Vagina (tissue), 2 donors: ENCODE results near the gene SPAG6. TPM values are rescaled to one million over a fixed set of nuclear protein-coding genes. Genes with fewer than 3 reads are reported as not detected.

ENCODE experiments used
- DNase-seq, 2 donors: peaks; one replicate each; pipeline ENCODE4 v3.0.0-alpha.2; 2017; ENCODE audit errors: extremely low spot score in 2 of 2
- H3K27ac ChIP-seq: fragments of 200-600 bp; sonication (generic); one replicate; pipeline ENCODE4 v1.5.1; 2019
- H3K27me3 ChIP-seq: fragments of 200-600 bp; sonication (generic); one replicate; pipeline ENCODE4 v1.5.1; 2019
- H3K36me3 ChIP-seq, 2 donors: fragments of 200-600 bp; sonication (generic); one replicate each; pipeline ENCODE4 v1.5.1; 2017 to 2019
- H3K4me1 ChIP-seq: fragments of 200-600 bp; sonication (generic); one replicate; pipeline ENCODE4 v1.5.1; 2019
- H3K4me3 ChIP-seq, 2 donors: fragments of 200-600 bp; sonication (generic); 1 replicate in 1 of 2; 2 replicates in 1 of 2; pipeline ENCODE4 v1.5.1; 2016 to 2019
- H3K9me3 ChIP-seq: fragments of 200-600 bp; sonication (generic); one replicate; pipeline ENCODE4 v1.5.1; 2019
- POLR2A ChIP-seq, 2 donors: fragments of 450-650 bp; IDR thresholded peaks; one replicate each; pipeline ENCODE4 v1.6.1; 2017; ENCODE audit warnings: antibody characterized with exemption in 2 of 2, mild to moderate bottlenecking in 2 of 2, moderate library complexity in 2 of 2
- POLR2AphosphoS5 ChIP-seq, 2 donors: sonication (generic); formaldehyde crosslinking; IDR thresholded peaks; one replicate each; pipeline ENCODE4 v1.9.0; 2017; ENCODE audit warnings: antibody characterized with exemption in 2 of 2, mild to moderate bottlenecking in 2 of 2, low read depth in 1 of 2; ENCODE audit not compliant: insufficient read depth in 1 of 2
- intact Hi-C: fragments of 100-400 bp; cut with DNase I; formaldehyde crosslinking; loops from one replicate; pipeline ENCODE4 v1.15.1; 2023
- total RNA-seq: library from RNA; depleted of rRNA; stranded (reverse); fragments of >200 nt; gene quantifications from one replicate; pipeline ENCODE4 v1.2.3, GENCODE V29; 2016
- TF ChIP-seq, protein P1 (sequence below), 3 experiments: fragments of 450-650 bp in 2 of 3; fragments of 200-600 bp in 1 of 3; sonication (generic) in 1 of 3; IDR thresholded peaks; one replicate each; pipeline ENCODE4 v1.5.1; 2017 to 2019; ENCODE audit warnings: antibody characterized with exemption in 3 of 3, mild to moderate bottlenecking in 2 of 3, moderate library complexity in 2 of 3

SPAG6 gene
- total RNA-seq, 1 donor from 2014 or later = not detected

DNA sequence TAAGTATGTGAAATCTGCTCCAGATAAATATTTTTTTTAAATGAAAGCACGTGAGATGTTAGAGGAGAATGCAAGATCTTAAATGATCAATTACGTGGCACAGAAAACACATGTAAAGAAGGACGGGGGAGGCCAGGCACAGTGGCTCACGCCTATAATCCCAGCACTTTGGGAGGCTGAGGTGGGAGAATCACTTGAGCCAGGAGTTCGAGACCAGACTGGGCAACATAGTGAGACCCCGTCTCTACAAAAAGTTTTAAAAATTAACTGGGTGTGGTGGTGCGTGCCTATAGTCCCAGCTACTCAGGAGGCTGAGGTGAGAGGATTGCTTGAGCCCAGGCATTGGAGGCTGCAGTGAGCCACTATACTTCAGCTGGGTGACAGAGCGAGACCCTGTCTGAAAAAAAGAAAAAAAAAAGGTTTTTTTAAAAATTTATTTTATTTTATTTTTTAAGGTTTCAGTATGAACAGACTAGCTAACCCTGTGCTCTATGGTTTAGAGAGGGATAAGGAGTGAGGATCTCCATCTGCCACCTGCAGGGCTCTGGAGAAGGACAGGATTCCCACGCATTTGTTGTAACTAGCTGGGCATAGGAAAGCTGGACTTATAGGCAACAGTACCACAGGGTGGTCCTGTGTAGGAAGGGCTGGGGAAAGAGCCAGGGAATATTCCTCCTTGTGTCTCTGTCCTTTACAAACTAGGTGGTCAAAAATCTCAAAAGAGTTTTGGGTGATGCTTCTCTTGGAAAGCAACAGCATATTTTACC, 113.2 kb downstream of the SPAG6 start:
- intact Hi-C loops = no loop called here
- no peaks in the 10 kb centered on the region for H3K4me1 ChIP-seq

DNA sequence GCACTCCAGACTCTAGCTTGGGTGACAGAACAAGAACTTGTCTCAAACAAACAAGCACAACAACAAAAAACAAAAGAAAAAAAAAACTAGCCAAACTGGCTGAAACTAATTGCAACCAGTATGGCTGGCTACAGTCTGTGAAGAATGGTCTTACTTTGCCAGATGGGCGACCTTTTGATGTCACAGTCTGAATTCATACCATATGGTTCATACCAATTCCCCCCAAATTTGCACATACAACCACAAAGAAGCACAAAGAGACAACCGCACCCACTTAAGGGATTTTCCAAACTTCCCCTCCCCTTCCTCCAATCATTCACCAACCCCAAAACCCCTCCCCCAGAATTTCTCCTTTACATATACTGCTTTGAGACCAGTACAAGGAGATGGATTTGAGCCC, 114.2 kb downstream of the SPAG6 start:
- Histone ChIP-seq H3K4me3 (no peak overlapping the region), H3K27me3 (no peaks in the 10 kb centered on the region), H3K9me3 (no peaks in the 10 kb centered on the region), H3K4me1 (no peaks in the 10 kb centered on the region), H3K27ac (no peak overlapping the region), H3K36me3 (no peaks in the 10 kb centered on the region)
- DNase-seq = no peak
- intact Hi-C loops = no loop called here
- TF ChIP-seq, protein P1, sequence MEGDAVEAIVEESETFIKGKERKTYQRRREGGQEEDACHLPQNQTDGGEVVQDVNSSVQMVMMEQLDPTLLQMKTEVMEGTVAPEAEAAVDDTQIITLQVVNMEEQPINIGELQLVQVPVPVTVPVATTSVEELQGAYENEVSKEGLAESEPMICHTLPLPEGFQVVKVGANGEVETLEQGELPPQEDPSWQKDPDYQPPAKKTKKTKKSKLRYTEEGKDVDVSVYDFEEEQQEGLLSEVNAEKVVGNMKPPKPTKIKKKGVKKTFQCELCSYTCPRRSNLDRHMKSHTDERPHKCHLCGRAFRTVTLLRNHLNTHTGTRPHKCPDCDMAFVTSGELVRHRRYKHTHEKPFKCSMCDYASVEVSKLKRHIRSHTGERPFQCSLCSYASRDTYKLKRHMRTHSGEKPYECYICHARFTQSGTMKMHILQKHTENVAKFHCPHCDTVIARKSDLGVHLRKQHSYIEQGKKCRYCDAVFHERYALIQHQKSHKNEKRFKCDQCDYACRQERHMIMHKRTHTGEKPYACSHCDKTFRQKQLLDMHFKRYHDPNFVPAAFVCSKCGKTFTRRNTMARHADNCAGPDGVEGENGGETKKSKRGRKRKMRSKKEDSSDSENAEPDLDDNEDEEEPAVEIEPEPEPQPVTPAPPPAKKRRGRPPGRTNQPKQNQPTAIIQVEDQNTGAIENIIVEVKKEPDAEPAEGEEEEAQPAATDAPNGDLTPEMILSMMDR (IDR thresholded peaks at IDR 0.05) = no peak
- TF ChIP-seq POLR2AphosphoS5 (IDR thresholded peaks at IDR 0.05; ENCODE audit: insufficient read depth in 1 of 2, low read depth in 1 of 2) (no peak), POLR2A (IDR thresholded peaks at IDR 0.05) (no peak)

More for the DNA sequence above, 113.2 kb downstream of the SPAG6 start:
- no peaks in the 10 kb centered on the region for H3K9me3 ChIP-seq
- TF ChIP-seq, protein P1 (IDR thresholded peaks at IDR 0.05) = no peak
- no peak for TF ChIP-seq POLR2AphosphoS5 (IDR thresholded peaks at IDR 0.05; ENCODE audit: insufficient read depth in 1 of 2, low read depth in 1 of 2)
- no peak for TF ChIP-seq POLR2A (IDR thresholded peaks at IDR 0.05)
- H3K27ac ChIP-seq = no peak overlapping the region
- H3K4me3 ChIP-seq = no peak overlapping the region
- no peaks in the 10 kb centered on the region for H3K36me3 ChIP-seq
- no peaks in the 10 kb centered on the region for H3K27me3 ChIP-seq
- DNase-seq = no peak

DNA sequence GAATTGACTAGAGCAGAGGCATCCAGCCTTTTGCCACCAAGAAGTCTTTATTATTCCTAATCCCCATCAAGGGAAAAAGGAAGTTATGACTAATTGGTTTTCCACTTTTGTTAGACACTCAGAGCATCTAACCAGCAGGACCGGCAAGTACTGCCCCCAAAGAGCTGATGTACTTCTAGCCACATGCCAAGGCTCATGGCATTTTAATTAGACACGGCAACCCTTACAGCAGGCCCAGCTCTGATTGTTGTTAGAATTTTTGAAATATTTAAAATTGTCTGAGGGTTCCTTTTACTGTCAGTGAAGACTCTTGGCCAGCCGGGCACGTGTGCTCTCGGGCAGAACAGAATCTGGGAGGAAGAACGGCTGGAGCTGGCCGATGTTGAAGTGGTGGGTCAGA, 114.8 kb downstream of the SPAG6 start:
- intact Hi-C loops = no loop called here
- Histone ChIP-seq H3K4me3 (no peak overlapping the region), H3K4me1 (no peaks in the 10 kb centered on the region), H3K9me3 (no peaks in the 10 kb centered on the region), H3K27ac (no peak overlapping the region), H3K27me3 (no peaks in the 10 kb centered on the region), H3K36me3 (no peaks in the 10 kb centered on the region)
- no peak for DNase-seq
- TF ChIP-seq POLR2AphosphoS5 (IDR thresholded peaks at IDR 0.05; ENCODE audit: insufficient read depth in 1 of 2, low read depth in 1 of 2) (no peak), POLR2A (IDR thresholded peaks at IDR 0.05) (no peak)
- TF ChIP-seq, protein P1 (IDR thresholded peaks at IDR 0.05) = no peak

DNA sequence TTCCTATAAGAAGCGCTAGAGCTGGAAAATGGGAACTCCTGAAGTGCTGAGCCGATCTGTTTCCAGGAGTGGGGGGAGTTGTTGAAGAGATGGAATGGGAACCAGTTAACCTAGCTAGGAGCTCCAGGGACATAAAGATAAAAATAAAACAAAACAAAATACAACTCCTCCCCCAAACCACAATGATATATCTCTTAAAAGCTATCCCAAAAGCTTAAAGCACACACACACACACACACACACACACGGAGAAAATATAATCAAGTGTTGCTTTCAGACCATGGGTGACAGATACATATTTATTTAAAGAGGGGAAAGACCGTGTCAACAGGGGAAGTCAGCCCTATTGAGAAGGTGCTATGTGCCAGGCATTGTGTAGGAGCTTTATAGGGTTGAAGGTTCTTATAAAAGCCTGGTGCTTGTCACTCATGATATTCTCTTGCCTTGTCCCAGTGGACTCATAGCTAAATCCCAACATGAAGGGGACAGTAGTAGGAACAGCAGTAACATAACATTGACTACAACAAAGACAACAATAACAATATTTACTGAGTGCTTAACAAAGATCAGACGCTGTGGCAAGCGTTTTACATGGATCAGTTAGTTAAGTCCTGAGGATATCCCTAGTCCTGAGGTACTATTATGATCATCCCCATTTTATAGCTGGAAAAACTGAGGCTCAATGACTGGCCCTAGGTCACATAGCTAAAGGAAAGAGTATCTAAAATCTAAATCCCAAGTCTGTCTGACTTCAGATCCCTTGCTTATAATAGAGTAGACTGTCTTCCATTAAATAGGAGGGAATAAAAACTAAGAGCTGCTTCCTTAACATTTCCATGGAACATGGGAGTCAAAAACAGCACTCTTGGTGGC, 115.5 kb downstream of the SPAG6 start:
- no peak for TF ChIP-seq POLR2A (IDR thresholded peaks at IDR 0.05)
- TF ChIP-seq POLR2AphosphoS5 (IDR thresholded peaks at IDR 0.05; ENCODE audit: insufficient read depth in 1 of 2, low read depth in 1 of 2) = no peak
- TF ChIP-seq, protein P1 (IDR thresholded peaks at IDR 0.05) = no peak
- Histone ChIP-seq H3K4me1 (no peaks in the 10 kb centered on the region), H3K27me3 (no peaks in the 10 kb centered on the region), H3K27ac (no peak overlapping the region), H3K4me3 (no peak overlapping the region), H3K36me3 (no peaks in the 10 kb centered on the region), H3K9me3 (no peaks in the 10 kb centered on the region)
- no peak for DNase-seq
- intact Hi-C loops = no loop called here
